Right ventricle myocardium superior (tissue), 1 donor: ENCODE results near the gene RFTN1. TPM values are rescaled to one million over a fixed set of nuclear protein-coding genes. Genes with fewer than 3 reads are reported as not detected.
A peak's percentile ranks its signal among the peaks of the same experiment; 100 is the strongest.

Experiments
- ATAC-seq: fragments of 200-7000 bp; cut with Tn5 transposase; one replicate; pipeline ENCODE4 v1.9.1; 2020; ENCODE audit warnings: mild to moderate bottlenecking; ENCODE audit not compliant: poor library complexity
- DNase-seq: peaks from one replicate; pipeline ENCODE4 v3.0.0-alpha.2; 2020
- intact Hi-C: fragments of 100-400 bp; cut with DNase I; formaldehyde crosslinking; loops from one replicate; pipeline ENCODE4 v1.11.2; 2022
- long read RNA-seq: library from polyadenylated mRNA; unstranded; transcript quantifications from one replicate; pipeline ENCODE4 v2.0.0, GENCODE V29; 2021
- total RNA-seq: library from RNA; stranded (reverse); fragmentation: NEBNext Ultra II Directional; extraction: Animal tissue kit (Norgen Biotek cat#: 25700); gene quantifications from one replicate; pipeline ENCODE4 v1.2.1, GENCODE V29; 2021
- donor health status: DM: no; HTN: yes; CAD: no; lungs with severe emphysema.

The RFTN1 gene
- 25.8 TPM for total RNA-seq
- long read RNA-seq, transcript RFTN1-201 (10 exons, 2,982 nt) = major isoform, 16 of 28 reads
- long read RNA-seq, partial matches to known transcripts = 2 of 28 reads
- long read RNA-seq, other reads (novel, unspliced or antisense) = 10 of 28 reads

- peak; percentile 80 for DNase-seq
- intact Hi-C loops = loop anchor here (10.0 kb wide), 2 partner anchors 139 to 219 kb away; no protein-coding TSS in a partner anchor
Measured at GRCh38 chr3:16513141-16514020, at the start of gene RFTN1. Gene RFTN1 (minus strand): TSS chr3:16513699. CDS start chr3:16493869, 19,830 bp downstream.

GRCh38 chr3:16559653-16560365 is 46.3 kb upstream of the RFTN1 start:
- intact Hi-C loops = loop anchor here (10.0 kb wide), 1 partner anchor 515 kb away; no protein-coding TSS in a partner anchor
- DNase-seq (no peak), ATAC-seq (no peak)

More at GRCh38 chr3:16513141-16514020, at the start of gene RFTN1:
- peak; percentile 58 for ATAC-seq

GRCh38 chr3:16554126-16554525 is 40.6 kb upstream of the RFTN1 start:
- ATAC-seq = no peak
- no peak for DNase-seq
- intact Hi-C loops = loop anchor here (5.0 to 10.0 kb wide), 3 partner anchors 267 to 509 kb away; partner anchors contain the start of gene OXNAD1

GRCh38 chr3:16552757-16553156 is 39.3 kb upstream of the RFTN1 start:
- DNase-seq = no peak
- no peak for ATAC-seq
- intact Hi-C loops = loop anchor here (5.0 to 10.0 kb wide), 3 partner anchors 265 to 508 kb away; partner anchors contain the start of gene OXNAD1

- ATAC-seq = no peak
- DNase-seq = no peak
- intact Hi-C loops = loop anchor here (5.0 to 10.0 kb wide), 3 partner anchors 264 to 507 kb away; partner anchors contain the start of gene OXNAD1
Measured at GRCh38 chr3:16551342-16551976, 38.0 kb upstream of the RFTN1 start.

GRCh38 chr3:16550676-16551341 is 37.3 kb upstream of the RFTN1 start:
- DNase-seq = no peak
- intact Hi-C loops = loop anchor here (5.0 to 10.0 kb wide), 3 partner anchors 264 to 506 kb away; partner anchors contain the start of gene OXNAD1
- peak; percentile 87 for ATAC-seq

- intact Hi-C loops = loop anchor here (5.0 to 10.0 kb wide), 3 partner anchors 263 to 505 kb away; partner anchors contain the start of gene OXNAD1
- DNase-seq (no peak), ATAC-seq (peak; percentile 32)
Measured at GRCh38 chr3:16550305-16550675, 36.8 kb upstream of the RFTN1 start.

GRCh38 chr3:16548721-16549120 is 35.2 kb upstream of the RFTN1 start:
- intact Hi-C loops = no loop called here
- DNase-seq (no peak), ATAC-seq (no peak)

- intact Hi-C loops = no loop called here
- DNase-seq (no peak), ATAC-seq (no peak)
Measured at GRCh38 chr3:16547561-16548357, 34.3 kb upstream of the RFTN1 start.

- intact Hi-C loops = no loop called here
- DNase-seq (no peak), ATAC-seq (no peak)
Measured at GRCh38 chr3:16546186-16547010, 32.9 kb upstream of the RFTN1 start.

GRCh38 chr3:16545413-16546185 is 32.1 kb upstream of the RFTN1 start:
- intact Hi-C loops = no loop called here
- no peak for ATAC-seq
- DNase-seq = no peak

- no peak for ATAC-seq
- intact Hi-C loops = no loop called here
- DNase-seq = no peak
Measured at GRCh38 chr3:16543242-16543864, 29.9 kb upstream of the RFTN1 start.

- ATAC-seq (no peak), DNase-seq (no peak)
- intact Hi-C loops = no loop called here
Measured at GRCh38 chr3:16538507-16538906, 25.0 kb upstream of the RFTN1 start.

- no peak for ATAC-seq
- intact Hi-C loops = no loop called here
- DNase-seq = no peak
Measured at GRCh38 chr3:16536996-16537395, 23.5 kb upstream of the RFTN1 start.

- ATAC-seq = no peak
- intact Hi-C loops = no loop called here
- no peak for DNase-seq
Measured at GRCh38 chr3:16536344-16536663, 22.8 kb upstream of the RFTN1 start.
